NCI-H1436 treated with DMSO at 0.1 percent for 48 hours (cell line): ENCODE data around the gene C2CD2L.
"Not testable (repeated sequence)": the region's sequence is repeated elsewhere in the genome, so short reads cannot be mapped to it uniquely, and the experiment has no call there.

Source experiments
- DNase-seq: peaks from one replicate; lab custom pipeline; 2025; lab: John Stamatoyannopoulos, UW

The C2CD2L gene

DNA sequence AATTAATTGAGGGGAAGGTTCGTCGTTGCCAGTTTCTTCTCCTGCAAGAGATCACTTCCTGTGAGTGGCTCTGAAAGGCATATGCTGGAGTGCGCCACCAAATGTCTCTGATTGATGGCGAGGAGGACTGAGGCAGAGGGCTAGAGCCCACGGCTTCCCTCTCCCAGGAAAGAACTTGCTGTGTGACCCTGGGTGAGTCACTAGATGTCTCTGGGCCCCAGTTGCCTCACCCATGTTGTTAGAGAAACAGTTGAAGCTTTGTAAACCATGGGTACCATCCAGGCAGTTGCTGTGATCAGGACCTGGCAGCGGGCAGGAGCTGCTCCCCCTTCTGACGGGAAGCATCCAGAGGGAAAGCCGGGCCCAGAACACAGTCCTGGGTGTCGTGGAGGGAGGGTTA lies 44.9 kb downstream of the C2CD2L start:
- DNase-seq = no peak

DNA sequence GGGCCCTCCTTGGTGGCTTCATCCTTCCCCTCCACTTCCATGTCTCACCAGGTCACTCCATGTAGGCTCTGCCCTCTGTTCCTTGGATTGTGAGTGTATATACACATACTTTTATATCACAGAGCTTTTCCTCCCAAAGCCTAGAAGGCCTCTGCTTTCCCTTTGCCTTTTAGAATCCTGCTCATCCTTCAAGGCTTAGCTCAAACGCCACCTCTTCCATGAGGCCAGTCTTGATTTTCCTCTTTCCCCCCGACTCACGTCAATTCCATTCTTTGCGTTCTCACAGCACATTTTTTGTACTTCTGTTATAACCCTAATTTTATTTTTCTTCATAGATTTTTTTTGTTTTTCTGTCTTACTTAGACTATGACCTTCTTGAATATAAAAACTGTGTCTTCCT lies 45.5 kb downstream of the C2CD2L start:
- DNase-seq = no peak

DNA sequence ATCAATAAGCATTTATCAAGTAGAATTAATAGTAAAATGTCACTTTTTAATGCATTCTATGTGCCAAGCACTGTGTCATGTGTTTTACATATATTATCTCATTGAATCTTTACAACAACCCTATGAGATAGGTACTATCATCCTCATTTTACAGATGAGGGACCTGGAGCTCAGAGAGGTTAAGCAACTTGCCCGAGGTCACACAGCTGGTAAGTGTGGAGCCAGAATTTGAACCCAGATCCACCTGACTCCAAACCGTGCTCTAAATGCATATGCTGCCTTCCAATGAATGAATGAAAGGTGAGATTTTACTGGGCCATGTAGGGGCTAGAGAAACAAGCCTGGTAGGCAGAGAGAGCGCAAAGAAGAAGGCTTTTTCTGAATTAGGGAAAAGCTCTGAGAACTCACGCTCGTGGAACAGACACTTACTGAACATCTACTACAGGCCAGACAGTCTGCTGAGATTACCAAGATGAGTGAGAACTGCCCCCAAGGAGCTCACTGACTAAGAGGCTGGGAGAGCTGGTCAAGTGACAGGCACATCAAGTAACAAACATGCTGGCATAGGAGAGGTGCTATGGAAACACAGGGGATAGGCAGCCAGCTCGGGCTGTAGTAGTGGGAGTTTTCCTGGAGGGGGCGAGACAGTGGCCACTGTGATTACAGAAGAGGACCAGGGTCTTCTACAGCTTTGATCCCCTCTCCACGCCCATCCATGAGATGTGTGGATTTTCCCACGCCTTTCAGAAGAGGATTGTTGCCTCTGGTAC lies 46.1 kb downstream of the C2CD2L start:
- DNase-seq = no peak

DNA sequence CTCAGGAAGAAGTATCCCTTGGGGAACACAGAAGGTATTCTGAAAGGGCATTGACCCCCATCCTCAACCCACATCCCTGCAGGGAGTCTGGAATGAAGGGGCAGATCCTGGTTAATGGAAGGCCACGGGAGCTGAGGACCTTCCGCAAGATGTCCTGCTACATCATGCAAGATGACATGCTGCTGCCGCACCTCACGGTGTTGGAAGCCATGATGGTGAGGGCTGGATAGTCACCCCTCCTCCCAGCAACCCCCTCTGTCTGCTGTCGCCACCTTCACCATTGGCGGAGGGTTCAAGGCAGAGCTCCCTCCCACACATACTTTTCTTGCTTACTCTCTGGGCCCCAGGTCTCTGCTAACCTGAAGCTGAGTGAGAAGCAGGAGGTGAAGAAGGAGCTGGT lies 47.0 kb downstream of the C2CD2L start:
- no peak for DNase-seq

DNA sequence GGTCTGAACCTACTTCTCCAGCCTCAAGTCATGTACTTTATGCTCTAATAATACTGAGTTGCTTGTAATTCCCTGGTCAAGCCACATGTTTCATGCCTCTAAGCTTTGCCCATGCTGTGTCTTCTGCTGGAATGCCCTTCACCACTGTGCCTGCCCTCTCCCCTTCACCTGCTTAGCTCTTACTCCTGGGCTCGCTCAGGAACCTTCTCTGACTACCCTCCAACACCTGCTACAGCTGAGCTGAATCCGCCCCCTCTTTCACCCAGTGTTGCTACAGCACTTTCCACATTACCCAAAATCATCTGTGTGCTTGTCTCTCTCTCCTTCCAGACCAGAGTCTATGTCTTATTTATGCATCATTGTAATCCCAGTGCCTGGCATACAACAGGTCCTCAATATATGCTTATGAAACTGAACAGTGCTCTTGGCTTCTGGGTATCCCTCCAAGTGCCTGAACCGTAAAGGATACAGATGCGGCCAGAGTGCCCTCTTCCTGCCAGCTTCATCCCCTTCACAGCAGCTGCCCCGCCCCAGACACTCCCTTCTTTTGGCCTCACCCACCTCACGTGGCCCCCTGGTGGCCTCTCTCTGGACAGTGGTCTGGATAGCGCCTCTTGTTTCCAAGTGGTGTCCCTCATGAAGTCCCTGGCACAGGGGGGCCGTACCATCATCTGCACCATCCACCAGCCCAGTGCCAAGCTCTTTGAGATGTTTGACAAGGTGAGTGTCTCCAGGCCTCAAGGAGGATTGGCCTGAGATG lies 48.8 kb downstream of the C2CD2L start:
- DNase-seq = no peak

DNA sequence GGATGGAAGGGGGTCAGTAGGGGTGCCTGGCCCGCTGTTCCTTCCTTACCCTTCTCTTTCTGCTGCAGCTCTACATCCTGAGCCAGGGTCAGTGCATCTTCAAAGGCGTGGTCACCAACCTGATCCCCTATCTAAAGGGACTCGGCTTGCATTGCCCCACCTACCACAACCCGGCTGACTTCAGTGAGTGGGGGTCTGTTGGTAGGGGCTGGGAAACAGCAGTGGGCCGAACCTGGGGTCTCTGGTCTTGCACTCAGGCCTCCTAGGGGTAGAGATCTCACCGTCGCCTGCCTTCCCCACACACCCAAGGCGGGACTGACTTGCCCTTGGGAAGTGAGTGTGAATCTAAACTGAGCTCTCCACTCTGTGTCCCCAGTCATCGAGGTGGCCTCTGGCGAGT lies 49.4 kb downstream of the C2CD2L start:
- DNase-seq = no peak

DNA sequence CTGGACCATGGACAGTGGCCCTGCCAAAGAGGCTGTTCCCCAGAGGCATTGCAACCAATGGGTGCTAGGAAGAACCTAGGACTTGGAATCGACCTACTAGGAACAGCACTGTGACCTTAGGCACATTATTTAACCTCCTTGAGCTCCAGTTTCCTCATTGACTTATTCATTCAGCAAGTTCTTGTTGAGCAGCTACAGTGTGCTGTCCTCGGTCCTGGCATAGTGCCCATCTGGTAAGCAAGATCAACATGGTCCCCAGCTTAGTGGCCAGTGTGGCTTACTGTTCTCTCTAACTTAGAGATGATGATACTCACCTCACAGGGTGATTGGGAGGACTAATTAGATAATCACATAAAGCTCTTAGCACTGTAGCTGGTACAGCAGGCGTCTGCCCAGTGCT lies 49.9 kb downstream of the C2CD2L start:
- no peak for DNase-seq

DNA sequence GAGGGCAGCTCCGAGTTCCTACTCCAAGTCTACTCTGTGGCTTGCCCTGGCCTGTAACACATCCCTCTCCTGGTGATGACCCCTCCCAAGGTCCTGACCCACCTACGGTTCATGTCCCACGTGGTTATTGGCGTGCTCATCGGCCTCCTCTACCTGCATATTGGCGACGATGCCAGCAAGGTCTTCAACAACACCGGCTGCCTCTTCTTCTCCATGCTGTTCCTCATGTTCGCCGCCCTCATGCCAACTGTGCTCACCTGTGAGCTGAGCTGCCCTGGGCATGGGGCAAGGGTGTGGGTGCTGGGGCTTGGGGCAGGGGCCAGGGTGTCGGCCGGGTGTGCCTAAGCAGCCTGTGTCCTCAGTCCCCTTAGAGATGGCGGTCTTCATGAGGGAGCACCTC lies 51.3 kb downstream of the C2CD2L start:
- no peak for DNase-seq

DNA sequence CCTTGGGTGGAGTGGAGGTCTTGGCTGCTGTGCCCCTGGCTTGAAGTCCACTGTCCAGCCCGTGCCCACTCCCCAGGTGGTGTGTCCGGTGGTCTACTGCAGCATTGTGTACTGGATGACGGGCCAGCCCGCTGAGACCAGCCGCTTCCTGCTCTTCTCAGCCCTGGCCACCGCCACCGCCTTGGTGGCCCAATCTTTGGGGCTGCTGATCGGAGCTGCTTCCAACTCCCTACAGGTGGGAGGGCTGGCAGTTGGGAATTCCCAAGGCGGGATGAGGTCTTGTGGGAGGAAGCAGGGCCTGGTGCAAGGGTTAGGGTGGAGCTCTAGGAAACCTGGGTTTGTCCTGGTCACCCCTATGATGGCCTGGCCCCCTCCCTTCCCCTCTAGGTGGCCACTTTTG lies 53.0 kb downstream of the C2CD2L start:
- no peak for DNase-seq

DNA sequence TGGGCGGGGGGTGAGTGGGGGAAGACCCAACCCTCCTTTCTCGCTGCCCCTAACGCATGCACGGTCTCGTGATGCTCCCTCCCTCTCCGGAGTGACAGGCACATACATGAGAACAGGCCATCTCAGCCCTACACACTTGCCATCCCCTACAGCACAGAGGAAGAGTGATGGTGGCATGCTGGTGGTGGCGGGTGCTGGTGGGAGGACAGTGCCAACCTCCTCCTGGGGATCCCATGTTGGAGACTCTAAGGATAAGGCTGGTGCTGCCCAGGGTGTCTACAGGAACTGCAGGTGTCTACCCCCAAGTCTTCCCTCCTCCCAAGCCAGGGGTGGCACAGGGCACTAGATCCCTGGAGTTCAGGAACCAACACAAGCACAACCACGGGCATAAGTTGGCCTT lies 54.7 kb downstream of the C2CD2L start:
- no peak for DNase-seq

DNA sequence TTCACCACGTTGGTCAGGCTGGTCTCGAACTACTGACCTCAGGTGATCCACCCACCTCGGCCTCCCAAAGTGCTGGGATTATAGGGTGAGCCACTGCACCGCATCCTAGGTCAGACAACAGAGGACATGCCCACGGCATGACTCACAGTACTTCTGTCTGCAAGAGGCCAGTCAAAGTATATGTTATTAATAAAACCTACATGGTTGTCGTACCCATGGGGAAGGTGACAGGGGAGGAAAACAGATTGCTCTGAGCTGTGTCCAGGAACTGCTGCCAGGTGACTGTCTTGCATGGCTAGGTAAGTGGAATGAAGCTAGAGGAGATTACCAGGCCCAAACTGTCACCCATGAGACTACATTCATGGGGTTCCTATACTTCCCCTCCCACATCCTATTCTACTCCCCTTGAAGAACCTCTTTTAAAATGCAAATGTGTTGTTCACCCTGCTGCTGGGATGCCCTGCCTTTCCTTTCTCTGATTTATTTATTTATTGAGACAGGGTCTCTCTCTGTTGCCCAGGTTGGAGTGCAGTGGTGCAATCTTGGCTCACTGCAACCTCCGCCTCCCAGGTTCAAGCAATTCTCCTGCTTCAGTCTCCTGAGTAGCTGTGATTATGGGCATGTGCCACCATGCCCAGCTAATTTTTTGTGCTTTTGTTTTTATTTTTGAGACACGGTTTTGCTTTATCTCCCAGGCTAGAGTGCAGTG lies 59.4 kb downstream of the C2CD2L start:
- no peak for DNase-seq

DNA sequence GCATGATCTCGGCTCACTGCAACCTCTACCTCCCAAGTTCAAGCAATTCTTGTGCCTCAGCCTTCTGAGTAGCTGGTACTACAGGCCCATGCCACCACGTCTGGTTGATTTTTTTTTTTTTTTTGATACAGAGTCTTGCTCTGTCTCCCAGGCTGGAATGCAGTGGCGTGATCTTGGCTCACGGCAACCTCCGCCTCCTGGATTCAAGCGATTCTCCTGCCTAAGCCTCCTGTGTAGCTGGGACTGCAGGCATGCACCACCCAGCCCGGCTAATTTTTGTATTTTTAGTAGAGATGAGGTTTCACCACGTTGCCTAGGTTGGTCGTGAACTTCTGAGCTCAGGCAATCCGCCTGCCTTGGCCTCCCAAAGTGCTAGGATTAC lies 59.9 kb downstream of the C2CD2L start:
- not testable (repeated sequence) for DNase-seq

DNA sequence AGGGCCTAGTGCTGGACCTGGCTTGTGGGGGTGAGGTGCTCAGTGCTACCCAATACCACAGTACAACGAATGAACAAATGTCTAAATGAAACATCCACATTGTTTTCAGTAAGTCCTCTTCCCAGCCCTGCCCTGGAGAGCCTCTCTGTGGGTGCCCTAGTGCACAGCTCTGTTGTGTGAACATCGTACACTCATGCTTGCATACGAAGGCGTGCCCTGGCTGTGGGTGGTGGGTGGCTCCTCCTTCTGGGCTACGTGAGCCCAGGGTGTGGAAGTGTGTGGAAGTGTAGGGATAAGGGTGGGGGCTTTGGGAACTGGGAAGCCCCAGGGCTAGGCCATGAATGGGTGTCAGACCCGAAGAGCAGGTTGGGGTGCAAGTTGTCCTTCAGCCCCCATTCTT lies 60.8 kb downstream of the C2CD2L start:
- no peak for DNase-seq
